Activated T-cell treated with anti-CD3 and anti-CD28 coated beads for 48 hours (primary cell): ENCODE measurements around the gene TRIM72.
"Not testable (repeated sequence)": the region's sequence is repeated elsewhere in the genome, so short reads cannot be mapped to it uniquely, and the experiment has no call there.

Source experiments
- DNase-seq: peaks from one replicate; pipeline ENCODE4 v3.0.0-alpha.2; 2020; ENCODE audit warnings: low read depth

Gene TRIM72, protein sequence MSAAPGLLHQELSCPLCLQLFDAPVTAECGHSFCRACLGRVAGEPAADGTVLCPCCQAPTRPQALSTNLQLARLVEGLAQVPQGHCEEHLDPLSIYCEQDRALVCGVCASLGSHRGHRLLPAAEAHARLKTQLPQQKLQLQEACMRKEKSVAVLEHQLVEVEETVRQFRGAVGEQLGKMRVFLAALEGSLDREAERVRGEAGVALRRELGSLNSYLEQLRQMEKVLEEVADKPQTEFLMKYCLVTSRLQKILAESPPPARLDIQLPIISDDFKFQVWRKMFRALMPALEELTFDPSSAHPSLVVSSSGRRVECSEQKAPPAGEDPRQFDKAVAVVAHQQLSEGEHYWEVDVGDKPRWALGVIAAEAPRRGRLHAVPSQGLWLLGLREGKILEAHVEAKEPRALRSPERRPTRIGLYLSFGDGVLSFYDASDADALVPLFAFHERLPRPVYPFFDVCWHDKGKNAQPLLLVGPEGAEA

DNA sequence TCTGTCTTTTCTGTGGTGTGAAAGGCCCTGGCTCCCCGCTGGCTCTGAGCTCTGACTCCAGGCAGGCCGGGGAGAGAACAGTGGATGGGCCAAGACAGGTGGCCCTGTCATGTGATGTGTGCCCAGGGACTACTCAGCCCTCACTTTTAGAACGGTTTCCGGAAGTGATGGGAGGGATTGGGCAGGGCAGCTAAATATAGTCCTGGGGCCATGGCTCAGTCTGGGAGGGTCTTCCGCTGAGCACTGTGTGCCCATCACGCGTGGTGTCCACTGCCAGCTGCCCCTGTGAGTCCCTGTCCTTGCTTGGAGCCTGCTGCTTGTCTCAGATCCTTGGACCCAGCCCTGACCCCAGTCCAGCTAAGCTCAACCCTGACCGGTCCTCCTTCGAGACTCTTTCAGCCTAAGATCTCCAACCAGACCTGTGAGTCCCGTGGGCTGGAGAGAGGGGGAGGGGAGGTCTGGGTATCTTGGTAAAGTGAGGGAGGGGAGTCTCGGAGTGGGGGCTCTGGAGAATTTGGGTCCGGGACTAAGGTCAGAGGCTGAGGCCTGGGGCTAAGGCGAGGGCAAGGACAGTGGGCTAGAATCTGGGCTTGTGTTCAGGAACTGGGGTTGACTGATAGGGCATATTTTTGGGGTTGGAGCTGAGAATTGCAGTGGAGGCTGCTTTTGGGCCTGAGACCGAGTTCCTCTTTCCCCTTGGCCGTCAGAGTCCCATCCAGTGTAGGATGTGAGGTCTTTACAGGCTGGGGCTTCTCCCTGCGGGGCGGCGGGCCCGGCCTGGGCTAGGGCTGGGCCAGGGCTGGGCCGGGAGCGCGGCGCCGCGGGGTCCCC, at the start of gene TRIM72:
TRIM72 (plus strand) TSS at position 243 of the 831 bp plus-strand sequence. CDS start 620 bp downstream, outside the sequence.
- DNase-seq = no peak

DNA sequence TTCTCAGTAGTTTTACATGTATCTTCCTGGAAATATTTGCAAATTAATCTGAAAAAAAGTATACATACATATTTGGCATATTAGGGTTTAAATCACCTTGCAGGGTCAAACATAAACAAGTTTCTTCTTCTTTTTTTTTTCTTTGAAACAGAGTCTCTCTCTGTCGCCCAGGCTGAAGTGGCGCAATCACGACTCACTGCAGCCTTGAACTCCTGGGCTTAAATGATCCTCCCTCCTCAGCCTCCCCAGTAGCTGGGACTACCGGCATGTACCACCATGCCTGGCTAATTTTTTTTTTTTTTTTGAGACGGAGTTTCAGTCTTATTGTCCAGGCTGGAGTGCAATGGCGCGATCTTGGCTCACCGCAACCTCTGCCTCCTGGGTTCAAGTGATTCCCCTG, 46.6 kb upstream of the TRIM72 start:
- no peak for DNase-seq

DNA sequence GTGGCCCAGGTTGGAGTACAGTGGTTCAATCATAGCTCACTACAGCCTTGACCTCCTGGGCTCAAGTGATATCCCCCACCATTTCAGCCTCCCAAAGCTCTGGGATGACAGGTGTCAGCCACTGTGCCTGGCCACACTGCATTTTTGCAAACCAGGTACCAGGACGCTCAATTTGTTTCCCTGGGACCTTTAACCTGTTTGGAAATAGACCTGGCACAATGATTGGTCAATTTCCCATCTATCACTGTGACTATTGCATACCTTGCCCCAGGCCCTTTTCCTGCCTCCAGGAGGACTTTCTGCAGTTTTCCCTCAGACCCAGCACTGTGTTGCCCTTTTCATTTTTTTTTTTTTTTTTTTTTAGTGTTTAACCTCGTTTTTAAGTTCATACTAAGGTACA, 45.1 kb upstream of the TRIM72 start:
- no peak for DNase-seq

DNA sequence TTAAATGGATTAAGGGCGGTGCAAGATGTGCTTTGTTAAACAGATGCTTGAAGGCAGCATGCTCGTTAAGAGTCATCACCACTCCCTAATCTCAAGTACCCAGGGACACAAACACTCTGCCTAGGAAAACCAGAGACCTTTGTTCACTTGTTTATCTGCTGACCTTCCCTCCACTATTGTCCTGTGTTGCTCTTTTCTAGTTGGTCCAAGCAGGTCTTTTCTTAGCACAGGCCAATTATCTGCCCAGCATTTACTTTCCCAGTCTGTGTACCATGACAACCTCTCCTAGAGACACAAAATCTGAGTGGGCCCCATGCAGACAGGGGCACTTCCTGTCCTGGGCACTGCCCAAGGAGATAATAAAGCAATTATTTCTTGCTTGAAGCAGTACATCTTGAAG, 43.9 kb upstream of the TRIM72 start:
- not testable (repeated sequence) for DNase-seq

DNA sequence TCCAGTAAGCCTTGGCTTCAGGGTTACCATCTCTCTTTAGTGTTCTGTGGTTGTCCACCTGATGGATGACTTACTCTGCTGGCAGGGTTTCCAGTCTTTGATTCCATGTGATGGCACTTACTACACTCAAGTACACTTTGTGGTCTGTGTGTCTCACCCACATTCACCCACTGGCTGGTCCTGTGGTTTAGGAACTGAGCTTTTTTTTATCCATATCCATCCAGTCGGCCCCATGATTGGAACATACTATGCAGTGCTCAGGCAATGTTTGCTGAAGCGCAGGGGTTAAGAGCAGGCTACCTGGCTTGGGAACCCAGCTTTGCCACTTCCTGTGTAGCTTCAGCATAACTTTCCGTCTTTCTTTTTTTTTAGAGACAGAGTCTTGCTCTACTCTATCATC, 36.8 kb upstream of the TRIM72 start:
- no peak for DNase-seq

DNA sequence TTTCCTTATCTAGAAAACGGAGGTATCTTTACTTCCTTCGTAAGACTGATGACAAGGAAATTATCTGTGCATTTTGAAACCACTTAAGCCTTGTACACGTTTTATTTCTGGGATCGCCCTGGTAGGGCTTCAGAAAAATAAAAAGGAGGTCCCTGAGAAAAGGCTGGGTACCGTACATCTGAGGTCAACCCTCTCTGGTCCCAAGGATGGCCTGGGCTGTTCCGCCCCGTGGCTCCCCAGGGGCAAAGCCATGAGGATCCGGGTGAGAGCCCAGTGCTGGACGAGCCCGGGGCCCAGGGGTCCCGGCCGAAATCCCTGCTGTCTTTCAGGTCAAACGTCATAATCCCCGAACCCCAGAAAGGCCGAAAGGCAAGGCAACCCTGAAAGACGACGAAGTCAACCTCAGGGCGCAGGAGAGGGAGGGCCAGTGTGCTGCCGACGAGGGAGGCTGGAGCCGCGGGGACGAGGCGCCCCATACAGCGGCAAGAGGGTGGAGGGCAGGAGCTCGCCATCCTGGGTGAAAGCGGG, 34.6 kb upstream of the TRIM72 start:
- no peak for DNase-seq

DNA sequence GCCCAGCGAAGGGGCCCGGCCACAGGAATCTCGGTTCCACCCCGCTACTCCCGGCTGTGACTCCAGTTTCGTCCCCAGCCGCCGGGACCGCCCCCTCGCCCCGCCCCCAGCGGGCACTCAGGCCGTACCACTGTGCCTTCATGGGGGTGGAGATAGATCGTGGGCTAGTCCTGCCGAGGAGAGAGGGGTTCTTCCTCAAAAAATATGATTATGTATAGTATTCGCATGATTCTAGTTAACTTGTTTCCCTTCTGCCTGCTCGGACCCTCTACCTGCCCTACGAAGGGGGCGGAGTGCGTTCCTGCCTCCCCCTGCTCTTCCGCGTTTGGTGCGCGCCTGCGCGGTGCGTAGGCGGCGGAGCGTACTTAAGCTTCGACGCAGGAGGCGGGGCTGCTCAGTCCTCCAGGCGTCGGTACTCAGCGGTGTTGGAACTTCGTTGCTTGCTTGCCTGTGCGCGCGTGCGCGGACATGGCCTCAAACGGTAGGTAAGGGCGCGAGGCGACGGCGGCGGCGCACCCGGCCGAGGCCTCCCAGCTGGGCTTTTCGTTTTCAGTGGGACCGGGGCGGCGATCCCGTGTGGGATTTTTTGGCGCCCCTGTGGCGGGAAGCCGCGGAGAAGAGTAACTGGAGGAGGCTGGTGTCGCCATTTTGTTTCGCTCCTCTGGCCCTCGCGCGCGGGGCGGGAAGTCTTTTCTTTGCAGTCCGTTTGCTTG, 34.0 kb upstream of the TRIM72 start, which contains the start of gene FUS:
FUS (plus strand) TSS at position 393 of the 713 bp plus-strand sequence; CDS start at position 469, 76 bp downstream.
- peak; percentile 86 for DNase-seq

DNA sequence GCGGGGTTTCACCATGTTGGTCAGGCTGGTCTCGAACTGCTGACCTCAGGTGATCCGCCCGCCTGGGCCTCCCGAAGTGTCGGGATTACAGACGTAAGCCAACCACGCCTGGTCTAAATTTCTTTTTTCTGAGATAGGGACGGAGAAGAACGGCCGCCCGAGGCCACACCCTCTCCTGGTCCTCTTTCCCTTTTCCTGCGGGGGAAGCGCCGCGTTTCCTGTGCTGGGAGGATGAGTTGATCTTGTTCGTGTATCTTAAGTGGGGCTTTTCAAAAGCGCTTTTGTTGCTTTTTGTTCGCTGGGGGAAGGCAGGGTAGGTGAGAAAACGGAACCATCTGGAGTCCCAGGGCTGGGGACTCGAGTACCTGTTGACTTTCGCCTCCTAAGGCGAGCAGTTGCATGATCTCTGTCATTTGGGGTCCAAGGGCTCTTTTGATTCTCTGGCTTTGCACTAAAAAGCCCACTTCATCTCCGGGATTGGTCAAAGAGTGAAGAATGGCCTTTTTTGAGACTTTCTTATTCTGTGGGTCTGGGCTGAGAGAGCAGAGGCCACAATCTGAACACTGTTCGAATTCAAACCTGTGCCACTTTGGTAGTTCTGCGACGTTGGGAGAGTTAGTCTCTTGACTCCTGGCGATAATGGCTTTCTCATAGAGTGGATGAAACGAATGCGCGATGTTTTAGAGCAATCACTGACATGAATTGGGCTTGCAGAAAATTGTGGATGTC, 32.7 kb upstream of the TRIM72 start:
- no peak for DNase-seq

DNA sequence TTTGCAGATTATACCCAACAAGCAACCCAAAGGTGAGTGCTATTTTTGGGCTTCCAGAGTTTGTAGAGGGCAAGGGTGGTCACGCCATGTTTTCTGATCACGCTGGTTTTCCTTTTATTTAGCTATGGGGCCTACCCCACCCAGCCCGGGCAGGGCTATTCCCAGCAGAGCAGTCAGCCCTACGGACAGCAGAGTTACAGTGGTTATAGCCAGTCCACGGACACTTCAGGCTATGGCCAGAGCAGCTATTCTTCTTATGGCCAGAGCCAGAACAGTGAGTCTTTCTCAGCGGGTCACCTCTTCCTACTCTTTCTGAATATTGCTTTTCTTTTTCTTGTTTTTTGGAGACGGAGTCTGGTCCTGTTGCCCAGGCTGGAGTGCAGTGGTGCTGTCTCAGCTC, 31.5 kb upstream of the TRIM72 start:
- no peak for DNase-seq

DNA sequence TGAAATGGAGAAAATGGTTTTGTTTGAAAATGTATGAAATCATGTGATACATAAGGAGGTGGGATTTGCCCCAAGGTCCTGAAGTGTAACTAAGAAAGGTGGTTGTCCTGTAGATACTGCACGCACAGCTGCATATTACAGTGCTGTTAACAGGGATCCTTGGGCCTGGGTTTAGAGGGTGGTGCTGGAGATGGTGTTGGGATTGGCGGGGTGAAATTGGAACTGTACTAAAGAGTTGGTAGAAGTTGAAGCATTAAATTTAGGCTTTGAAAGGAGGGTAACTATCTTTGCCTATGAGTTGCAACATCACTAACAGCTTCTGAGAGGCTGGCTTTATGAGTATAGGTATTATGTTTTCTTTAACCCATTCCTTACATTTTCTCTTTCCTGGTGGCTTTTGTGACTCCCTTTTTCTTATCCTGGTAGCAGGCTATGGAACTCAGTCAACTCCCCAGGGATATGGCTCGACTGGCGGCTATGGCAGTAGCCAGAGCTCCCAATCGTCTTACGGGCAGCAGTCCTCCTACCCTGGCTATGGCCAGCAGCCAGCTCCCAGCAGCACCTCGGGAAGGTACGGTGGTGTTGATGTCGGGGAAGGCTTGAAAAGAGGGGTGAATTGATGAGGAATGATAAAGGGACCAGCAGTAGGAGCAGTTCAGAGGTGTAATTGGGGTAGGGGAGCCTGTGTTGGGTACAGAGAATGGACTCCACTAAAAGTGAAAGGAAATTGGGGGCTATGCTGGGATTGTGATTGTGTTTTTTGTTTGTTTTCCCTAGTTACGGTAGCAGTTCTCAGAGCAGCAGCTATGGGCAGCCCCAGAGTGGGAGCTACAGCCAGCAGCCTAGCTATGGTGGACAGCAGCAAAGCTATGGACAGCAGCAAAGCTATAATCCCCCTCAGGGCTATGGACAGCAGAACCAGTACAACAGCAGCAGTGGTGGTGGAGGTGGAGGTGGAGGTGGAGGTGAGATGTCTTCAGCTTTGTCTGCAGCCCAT, 30.2 kb upstream of the TRIM72 start:
- no peak for DNase-seq

DNA sequence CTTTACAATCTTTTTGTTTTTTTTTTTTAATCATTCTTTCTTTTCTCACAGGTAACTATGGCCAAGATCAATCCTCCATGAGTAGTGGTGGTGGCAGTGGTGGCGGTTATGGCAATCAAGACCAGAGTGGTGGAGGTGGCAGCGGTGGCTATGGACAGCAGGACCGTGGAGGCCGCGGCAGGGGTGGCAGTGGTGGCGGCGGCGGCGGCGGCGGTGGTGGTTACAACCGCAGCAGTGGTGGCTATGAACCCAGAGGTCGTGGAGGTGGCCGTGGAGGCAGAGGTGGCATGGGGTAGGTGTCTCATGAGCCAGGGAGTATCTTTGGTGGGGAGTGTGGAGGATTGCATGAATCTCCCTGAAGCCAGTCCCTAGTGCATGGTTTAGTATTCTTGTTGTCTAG, 29.0 kb upstream of the TRIM72 start:
- no peak for DNase-seq

DNA sequence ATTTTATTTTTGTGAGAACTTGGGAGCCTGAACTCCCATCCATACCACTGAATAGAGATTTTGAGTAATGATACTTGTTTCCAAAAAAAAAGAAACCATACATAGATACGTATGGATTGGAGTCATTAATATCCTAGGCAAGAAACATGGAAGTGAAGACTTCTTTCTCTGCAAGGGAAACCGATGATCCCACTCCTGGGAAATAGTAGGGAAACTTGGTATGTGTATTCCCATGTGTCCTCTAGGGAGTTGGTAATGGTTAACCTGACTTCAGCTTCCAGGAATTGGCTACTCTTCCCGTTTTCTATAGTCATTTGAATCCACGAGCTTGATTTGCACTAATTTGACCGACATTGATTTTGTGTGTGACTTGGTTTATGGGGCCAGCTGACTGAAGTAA, 28.6 kb upstream of the TRIM72 start:
- DNase-seq = no peak

DNA sequence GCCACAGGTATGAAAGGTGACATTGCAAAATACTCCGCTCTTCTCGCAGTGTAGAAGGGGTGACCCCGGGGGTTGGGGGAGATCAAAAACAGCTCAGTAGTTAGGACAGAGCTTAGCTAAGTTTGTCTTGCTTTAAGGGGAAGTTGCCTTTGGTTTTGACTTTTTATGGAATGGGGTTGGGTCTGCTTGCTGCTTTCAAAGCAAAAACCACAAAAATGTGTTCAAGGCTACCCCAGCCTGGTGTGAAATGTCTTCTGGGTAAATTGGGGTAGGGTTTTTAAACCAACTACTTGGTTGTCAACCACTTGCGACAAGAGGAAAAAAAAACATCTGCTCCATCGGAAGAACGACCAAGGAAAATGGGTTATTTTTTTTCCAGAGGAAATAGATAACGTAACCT, 27.7 kb upstream of the TRIM72 start:
- DNase-seq = no peak

DNA sequence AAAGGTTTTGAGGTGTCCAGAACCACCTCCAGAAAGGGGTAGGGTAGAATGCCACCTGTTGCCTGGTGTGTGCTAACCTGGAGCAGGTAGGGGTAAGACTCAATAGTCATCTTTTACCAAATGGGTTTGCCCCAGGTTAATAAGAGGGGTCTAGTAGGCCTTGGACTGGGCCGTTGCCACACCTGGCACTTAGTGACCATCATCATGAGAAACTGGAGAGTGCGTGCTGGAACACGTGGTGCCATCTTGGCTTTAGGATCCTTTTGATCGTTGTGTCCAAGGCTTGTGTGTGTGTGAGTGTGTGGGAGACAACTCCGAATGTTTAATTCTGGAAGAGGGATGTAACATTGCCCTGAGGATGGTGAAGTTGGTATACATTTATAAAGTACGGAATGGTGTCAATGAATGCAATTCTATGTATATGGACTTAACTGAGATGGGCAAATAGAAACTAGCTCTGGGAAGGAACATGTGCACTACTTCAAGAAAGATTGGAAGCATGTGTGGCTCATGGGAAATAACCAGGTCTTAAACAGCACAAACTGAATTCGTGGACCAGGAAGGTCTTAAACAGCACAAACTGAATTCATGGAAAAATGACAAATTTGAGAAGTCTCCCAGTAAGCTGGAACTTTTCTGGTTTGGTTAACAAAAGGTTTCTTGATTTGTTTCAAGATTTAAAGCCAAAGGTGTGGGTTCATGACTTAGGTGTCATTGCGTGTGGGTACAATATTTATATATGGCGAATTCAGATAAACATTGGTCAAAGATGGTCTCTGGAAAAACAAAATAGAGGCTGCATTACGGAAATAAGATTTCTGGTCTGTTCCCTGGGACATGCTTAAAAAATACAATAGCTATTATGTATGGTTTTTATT, 26.8 kb upstream of the TRIM72 start:
- no peak for DNase-seq

DNA sequence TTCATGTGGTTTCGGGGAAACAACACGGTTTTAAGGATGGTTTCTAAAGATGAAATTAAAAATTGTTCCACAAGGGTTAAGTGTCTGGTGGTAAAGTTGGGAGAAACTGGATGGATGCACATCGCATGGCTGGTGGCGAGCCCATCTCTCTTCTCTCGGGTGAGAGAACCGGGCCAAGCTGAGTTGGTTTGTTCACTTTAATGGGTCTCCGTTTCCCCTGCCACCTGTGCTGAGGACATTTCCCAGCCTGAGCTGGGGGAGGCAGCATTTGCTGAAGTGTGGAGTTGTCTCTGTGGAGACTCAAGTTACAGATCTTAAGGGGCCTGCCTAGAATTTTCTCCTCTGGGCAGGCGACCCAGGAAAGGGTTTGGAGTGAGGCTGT, 26.1 kb upstream of the TRIM72 start:
- DNase-seq = no peak

DNA sequence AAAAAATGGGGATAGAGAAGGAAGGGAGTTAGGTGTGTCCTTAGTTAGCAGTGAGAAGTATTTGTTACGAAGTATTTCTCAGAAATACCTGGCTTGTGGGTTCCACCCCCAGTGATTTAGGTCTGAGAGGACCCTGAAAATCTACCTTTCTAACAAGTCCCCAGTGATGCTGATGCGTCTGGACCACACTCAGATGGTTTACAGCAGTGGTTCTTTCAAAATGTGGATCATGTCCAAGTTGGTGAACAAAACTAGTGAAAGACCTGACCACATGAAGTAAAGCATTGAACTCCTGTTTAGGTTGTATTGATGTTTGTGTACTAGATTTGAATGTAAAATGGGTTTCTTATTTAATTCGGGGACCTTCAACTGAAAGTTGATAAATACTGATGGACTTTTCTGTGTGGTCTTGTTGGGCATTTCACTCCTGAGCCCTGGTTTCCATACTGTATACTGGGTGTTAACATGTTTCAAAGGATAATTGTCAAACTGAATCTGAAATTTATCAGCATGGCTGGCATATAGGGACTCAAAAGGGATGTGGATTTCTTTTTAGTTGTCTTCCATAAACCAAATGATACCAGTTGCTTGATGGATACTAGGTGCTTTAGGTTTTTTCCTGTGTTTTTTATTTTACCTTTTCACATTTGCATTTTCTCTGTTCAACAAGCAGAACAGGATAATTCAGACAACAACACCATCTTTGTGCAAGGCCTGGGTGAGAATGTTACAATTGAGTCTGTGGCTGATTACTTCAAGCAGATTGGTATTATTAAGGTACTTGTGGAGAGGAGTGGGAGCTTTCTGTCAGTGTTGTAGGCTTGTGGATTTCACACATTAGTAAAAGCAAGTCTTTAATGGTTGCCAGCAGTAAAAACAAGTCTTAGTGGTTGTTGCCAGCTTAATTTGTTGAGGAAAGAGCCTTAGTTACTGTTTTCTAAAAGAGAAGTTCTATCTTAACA, 25.2 kb upstream of the TRIM72 start:
- DNase-seq = no peak

DNA sequence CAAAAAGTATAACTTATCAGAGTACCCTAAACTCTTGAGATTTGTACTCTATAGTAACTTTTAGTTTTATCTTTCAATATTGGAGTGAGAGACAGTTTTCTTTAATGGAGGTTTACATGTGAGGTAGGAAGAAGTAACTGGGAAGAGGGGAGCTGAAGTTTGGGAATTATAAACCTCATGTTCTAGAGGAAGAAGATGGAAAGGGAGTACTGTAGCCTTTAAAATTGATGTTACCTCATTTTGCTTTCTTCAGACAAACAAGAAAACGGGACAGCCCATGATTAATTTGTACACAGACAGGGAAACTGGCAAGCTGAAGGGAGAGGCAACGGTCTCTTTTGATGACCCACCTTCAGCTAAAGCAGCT, 24.5 kb upstream of the TRIM72 start:
- DNase-seq = no peak

DNA sequence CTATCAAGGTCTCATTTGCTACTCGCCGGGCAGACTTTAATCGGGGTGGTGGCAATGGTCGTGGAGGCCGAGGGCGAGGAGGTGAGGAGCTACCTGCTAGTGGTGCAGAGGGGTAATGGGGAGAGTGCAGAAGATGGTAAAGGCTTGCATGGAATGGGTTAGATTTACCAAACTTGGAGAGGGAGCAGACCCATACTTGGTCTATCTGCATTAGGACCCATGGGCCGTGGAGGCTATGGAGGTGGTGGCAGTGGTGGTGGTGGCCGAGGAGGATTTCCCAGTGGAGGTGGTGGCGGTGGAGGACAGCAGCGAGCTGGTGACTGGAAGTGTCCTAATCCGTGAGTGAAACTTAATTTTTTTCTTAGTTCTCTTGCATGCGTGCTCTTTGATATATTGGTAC, 23.9 kb upstream of the TRIM72 start:
- no peak for DNase-seq
